H9 (cell line): ENCODE measurements around the gene APC. TPM values are rescaled to one million over a fixed set of nuclear protein-coding genes. Genes with fewer than 3 reads are reported as not detected.

ENCODE experiments used
- DNase-seq: peaks from one replicate; pipeline ENCODE4 v3.0.0-alpha.2; 2017
- H2AFZ ChIP-seq: one replicate; pipeline ENCODE4 v1.6.1; 2013; ENCODE audit warnings: mild to moderate bottlenecking, low read length, control low read depth, moderate library complexity
- H2AK5ac ChIP-seq: 2 replicates; pipeline ENCODE4 v1.6.1; 2013; ENCODE audit warnings: low read length, control low read depth, mixed read lengths; ENCODE audit not compliant: insufficient read length
- H2BK120ac ChIP-seq: one replicate; pipeline ENCODE4 v1.6.1; 2013; ENCODE audit warnings: low read depth, mild to moderate bottlenecking, low read length, control low read depth, inconsistent platforms; ENCODE audit not compliant: poor library complexity, severe bottlenecking
- H2BK12ac ChIP-seq: 2 replicates; pipeline ENCODE4 v1.6.1; 2013; ENCODE audit warnings: low read length, control low read depth, mixed read lengths, low read depth; ENCODE audit not compliant: insufficient read length
- H2BK15ac ChIP-seq: 2 replicates; pipeline ENCODE4 v1.6.1; 2013; ENCODE audit warnings: low read depth, low read length, control low read depth
- H2BK20ac ChIP-seq: one replicate; pipeline ENCODE4 v1.6.1; 2013; ENCODE audit warnings: low read depth, mild to moderate bottlenecking, low read length, control low read depth, inconsistent platforms; ENCODE audit not compliant: poor library complexity, severe bottlenecking
- H2BK5ac ChIP-seq: 2 replicates; pipeline ENCODE4 v1.6.1; 2013; ENCODE audit warnings: low read length, control low read depth, mixed read lengths; ENCODE audit not compliant: insufficient read length
- H3K14ac ChIP-seq: 2 replicates; pipeline ENCODE4 v1.6.1; 2013; ENCODE audit warnings: low read length, control low read depth; ENCODE audit not compliant: insufficient read depth
- H3K18ac ChIP-seq: 2 replicates; pipeline ENCODE4 v1.6.1; 2013; ENCODE audit warnings: low read depth, mild to moderate bottlenecking, mixed read lengths, low read length, control low read depth; ENCODE audit not compliant: insufficient read length
- H3K23ac ChIP-seq: 2 replicates; pipeline ENCODE4 v1.6.1; 2013; ENCODE audit warnings: low read length, control low read depth, mixed read lengths, low read depth; ENCODE audit not compliant: insufficient read length
- H3K23me2 ChIP-seq: 2 replicates; pipeline ENCODE4 v1.6.1; 2013; ENCODE audit warnings: low read depth, mild to moderate bottlenecking, mixed read lengths, low read length, control low read depth; ENCODE audit not compliant: insufficient read length, poor library complexity, severe bottlenecking
- H3K27ac ChIP-seq: 2 replicates; pipeline ENCODE4 v1.5.1; 2013; ENCODE audit warnings: low read length, control low read depth, mixed read lengths, low read depth; ENCODE audit not compliant: insufficient read length
- H3K27me3 ChIP-seq: 2 replicates; pipeline ENCODE4 v1.6.1; 2013; ENCODE audit warnings: low read length, control low read depth, inconsistent platforms; ENCODE audit not compliant: insufficient read depth
- H3K4ac ChIP-seq: 2 replicates; pipeline ENCODE4 v1.6.1; 2013; ENCODE audit warnings: low read depth, mild to moderate bottlenecking, control low read depth, inconsistent platforms, low read length, moderate library complexity
- H3K4me1 ChIP-seq: 2 replicates; pipeline ENCODE4 v1.6.1; 2013; ENCODE audit warnings: low read length, control low read depth, inconsistent platforms; ENCODE audit not compliant: insufficient read depth
- H3K4me2 ChIP-seq: 2 replicates; pipeline ENCODE4 v1.6.1; 2013; ENCODE audit warnings: low read length, control low read depth, mixed read lengths; ENCODE audit not compliant: insufficient read length, insufficient read depth
- H3K56ac ChIP-seq: 2 replicates; pipeline ENCODE4 v1.6.1; 2013; ENCODE audit warnings: low read depth, mild to moderate bottlenecking, mixed read lengths, low read length, control low read depth; ENCODE audit not compliant: insufficient read length
- H3K79me1 ChIP-seq: 2 replicates; pipeline ENCODE4 v1.6.1; 2013; ENCODE audit warnings: low read depth, mild to moderate bottlenecking, moderate library complexity, low read length, control low read depth, inconsistent platforms; ENCODE audit not compliant: insufficient read depth, poor library complexity, severe bottlenecking
- H3K79me2 ChIP-seq: 2 replicates; pipeline ENCODE4 v1.6.1; 2013; ENCODE audit warnings: low read length, control low read depth, inconsistent platforms; ENCODE audit not compliant: insufficient read depth
- H3K9ac ChIP-seq: 2 replicates; pipeline ENCODE4 v1.6.1; 2013; ENCODE audit warnings: low read length, control low read depth, mixed read lengths; ENCODE audit not compliant: insufficient read length; ENCODE audit errors: extremely low read depth
- H3K9me3 ChIP-seq: one replicate; pipeline ENCODE4 v1.6.1; 2013; ENCODE audit warnings: low read depth, low read length, inconsistent platforms; ENCODE audit not compliant: control insufficient read depth
- H3T11ph ChIP-seq: one replicate; pipeline ENCODE4 v1.6.1; 2013; ENCODE audit warnings: mild to moderate bottlenecking, low read length, control low read depth, inconsistent platforms
- H4K20me1 ChIP-seq: one replicate; pipeline ENCODE4 v1.6.1; 2013; ENCODE audit not compliant: control insufficient read depth, insufficient read length, insufficient read depth
- H4K5ac ChIP-seq: 2 replicates; pipeline ENCODE4 v1.6.1; 2013; ENCODE audit warnings: low read depth, mild to moderate bottlenecking, mixed read lengths, low read length, control low read depth; ENCODE audit not compliant: insufficient read length
- H4K8ac ChIP-seq: replicated peaks from 2 replicates; pipeline ENCODE4 v1.6.1; 2013; ENCODE audit warnings: low read length, control low read depth, mixed read lengths, low read depth; ENCODE audit not compliant: insufficient read length
- H4K91ac ChIP-seq: 2 replicates; pipeline ENCODE4 v1.6.1; 2013; ENCODE audit warnings: low read depth, mild to moderate bottlenecking, moderate library complexity, mixed read lengths, low read length, control low read depth; ENCODE audit not compliant: insufficient read length
- H3K27ac Mint-ChIP-seq, 3 experiments: 2 replicates in 2 of 3; 3 replicates in 1 of 3; pipeline ENCODE4 v1.8.0; 2020 to 2021; ENCODE audit warnings: mixed read lengths in 3 of 3, mild to moderate bottlenecking in 1 of 3, moderate library complexity in 1 of 3
- H3K27me3 Mint-ChIP-seq: 2 replicates; pipeline ENCODE4 v1.8.0; 2021; ENCODE audit warnings: low read depth, mild to moderate bottlenecking, moderate library complexity, mixed read lengths
- H3K36me3 Mint-ChIP-seq, 3 experiments: 2 replicates in 2 of 3; 3 replicates in 1 of 3; pipeline ENCODE4 v1.8.0; 2020 to 2021; ENCODE audit warnings: low read depth in 3 of 3, mixed read lengths in 3 of 3; ENCODE audit not compliant: insufficient read depth in 1 of 3
- H3K4me1 Mint-ChIP-seq, 2 experiments: 2 replicates each; pipeline ENCODE4 v1.8.0; 2020; ENCODE audit warnings: mixed read lengths in 2 of 2
- H3K4me3 Mint-ChIP-seq, 2 experiments: 2 replicates in 1 of 2; 3 replicates in 1 of 2; pipeline ENCODE4 v1.8.0; 2020 to 2021; ENCODE audit warnings: mild to moderate bottlenecking in 2 of 2, mixed read lengths in 2 of 2, moderate library complexity in 1 of 2
- H3K9me3 Mint-ChIP-seq, 2 experiments: 2 replicates in 1 of 2; 3 replicates in 1 of 2; pipeline ENCODE4 v1.8.0; 2020; ENCODE audit warnings: mild to moderate bottlenecking in 2 of 2, mixed read lengths in 2 of 2, moderate library complexity in 1 of 2
- CTCF ChIP-seq: fragments of 200-600 bp; sonication (generic); conservative IDR thresholded peaks from 3 replicates; pipeline ENCODE4 v1.8.0; 2021; ENCODE audit warnings: antibody characterized with exemption, mild to moderate bottlenecking
- WGBS: extraction: QIAGEN DNeasy Blood & Tissue Kit; methylation state at CpG from one replicate; pipeline ENCODE4 v1.1.7; 2013; ENCODE audit warnings: missing lambda C conversion rate, low lambda C conversion rate, mixed read lengths; ENCODE audit not compliant: insufficient read length; ENCODE audit errors: extremely low coverage; 5-methylcytosine and 5-hydroxymethylcytosine counted together
- total RNA-seq: library from RNA; stranded (reverse); gene quantifications from 2 replicates; pipeline ENCODE4 v1.2.1, GENCODE V29; 2021

APC gene
- total RNA-seq, 1 experiment from 2014 or later = 29.3 TPM

GRCh38 chr5:112811023-112811422 is 73.3 kb downstream of the APC start:
- H3K79me2 ChIP-seq = no peaks in the 10 kb centered on the region
- no peak overlapping the region for H2BK20ac ChIP-seq
- no peaks in the 10 kb centered on the region for H3K9me3 ChIP-seq
- Mint-ChIP-seq H3K27me3 (no peaks in the 10 kb centered on the region), H3K27ac (peak overlapping the region in 1 of 3 experiments; percentile 58; a peak in 2 of 7 replicates), H3K4me1 (no peaks in the 10 kb centered on the region), H3K9me3 (no peaks in the 10 kb centered on the region), H3K36me3 (peaks cover 19 to 29% (median 26%) of the 10 kb centered on the region in 3 experiments), H3K4me3 (no peak overlapping the region)
- no peaks in the 10 kb centered on the region for H3K27me3 ChIP-seq
- no peaks in the 10 kb centered on the region for H3K79me1 ChIP-seq
- no peak overlapping the region for H4K8ac ChIP-seq
- H3T11ph ChIP-seq = no peak overlapping the region
- no peak overlapping the region for H3K18ac ChIP-seq
- no peak overlapping the region for H3K23ac ChIP-seq
- no peaks in the 10 kb centered on the region for H3K23me2 ChIP-seq
- H3K9ac ChIP-seq = no peak overlapping the region
- no peak for DNase-seq
- no peak overlapping the region for H4K5ac ChIP-seq
- no peak overlapping the region for H2AFZ ChIP-seq
- no peak for TF ChIP-seq CTCF
- H3K4ac ChIP-seq = no peak overlapping the region
- no peak overlapping the region for H2AK5ac ChIP-seq
- H3K56ac ChIP-seq = no peak overlapping the region
- H2BK5ac ChIP-seq = no peak overlapping the region
- H2BK120ac ChIP-seq = no peak overlapping the region
- H4K91ac ChIP-seq = no peak overlapping the region
- H3K14ac ChIP-seq = no peak overlapping the region
- H2BK12ac ChIP-seq = no peak overlapping the region
- H4K20me1 ChIP-seq = no peaks in the 10 kb centered on the region
- no CpG with 5 or more reads among the region's 1 CpG for WGBS
- H3K4me2 ChIP-seq = no peak overlapping the region
- H3K4me1 ChIP-seq = no peaks in the 10 kb centered on the region
- H3K27ac ChIP-seq = no peak overlapping the region
- H2BK15ac ChIP-seq = no peak overlapping the region
